ENCODE measurements around the gene MCM9.
A peak's percentile ranks its signal among the peaks of the same experiment; 100 is the strongest.

The MCM9 gene

DNA sequence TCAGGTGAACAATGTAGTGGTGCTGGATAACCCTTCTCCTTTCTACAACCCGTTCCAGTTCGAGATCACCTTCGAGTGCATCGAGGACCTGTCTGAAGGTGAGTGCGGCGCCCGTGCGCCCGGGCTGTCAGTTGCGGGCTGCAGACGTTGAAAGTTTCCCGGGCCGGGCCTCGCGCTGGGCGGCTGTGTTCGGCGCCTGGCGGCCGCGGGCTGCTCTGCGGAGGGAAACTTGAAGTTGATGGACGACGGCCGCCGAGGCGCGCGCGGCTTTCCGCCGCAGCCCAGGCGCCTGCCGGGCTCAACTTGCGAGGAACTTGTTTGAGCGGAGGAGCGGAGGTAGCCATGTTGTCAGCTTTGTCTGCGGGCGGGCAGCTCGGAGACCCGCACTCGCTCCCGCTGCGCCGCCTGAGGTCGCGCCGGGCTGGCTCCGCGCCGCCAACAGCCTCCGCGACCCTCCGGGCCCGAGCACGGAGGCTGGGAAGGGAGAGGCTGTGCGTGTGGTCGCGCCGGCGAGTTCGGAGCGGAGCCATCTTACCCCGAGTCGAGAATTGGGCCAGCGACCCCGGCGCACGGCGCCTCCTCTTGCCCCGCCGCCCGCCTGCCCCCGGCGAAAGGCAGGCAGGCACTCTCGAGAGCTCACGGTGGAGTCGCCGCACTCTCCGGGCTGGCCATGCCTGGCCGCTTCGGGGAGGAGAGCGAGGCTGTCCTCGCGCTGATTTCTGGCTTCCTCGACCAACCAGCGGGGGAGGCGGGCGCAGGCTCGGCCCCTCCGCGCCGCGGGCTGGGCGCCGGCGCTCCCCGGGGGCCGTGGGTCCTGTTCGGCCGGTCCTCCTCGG, 40.3 kb downstream of the MCM9 start:
- TF ChIP-seq, protein P1, sequence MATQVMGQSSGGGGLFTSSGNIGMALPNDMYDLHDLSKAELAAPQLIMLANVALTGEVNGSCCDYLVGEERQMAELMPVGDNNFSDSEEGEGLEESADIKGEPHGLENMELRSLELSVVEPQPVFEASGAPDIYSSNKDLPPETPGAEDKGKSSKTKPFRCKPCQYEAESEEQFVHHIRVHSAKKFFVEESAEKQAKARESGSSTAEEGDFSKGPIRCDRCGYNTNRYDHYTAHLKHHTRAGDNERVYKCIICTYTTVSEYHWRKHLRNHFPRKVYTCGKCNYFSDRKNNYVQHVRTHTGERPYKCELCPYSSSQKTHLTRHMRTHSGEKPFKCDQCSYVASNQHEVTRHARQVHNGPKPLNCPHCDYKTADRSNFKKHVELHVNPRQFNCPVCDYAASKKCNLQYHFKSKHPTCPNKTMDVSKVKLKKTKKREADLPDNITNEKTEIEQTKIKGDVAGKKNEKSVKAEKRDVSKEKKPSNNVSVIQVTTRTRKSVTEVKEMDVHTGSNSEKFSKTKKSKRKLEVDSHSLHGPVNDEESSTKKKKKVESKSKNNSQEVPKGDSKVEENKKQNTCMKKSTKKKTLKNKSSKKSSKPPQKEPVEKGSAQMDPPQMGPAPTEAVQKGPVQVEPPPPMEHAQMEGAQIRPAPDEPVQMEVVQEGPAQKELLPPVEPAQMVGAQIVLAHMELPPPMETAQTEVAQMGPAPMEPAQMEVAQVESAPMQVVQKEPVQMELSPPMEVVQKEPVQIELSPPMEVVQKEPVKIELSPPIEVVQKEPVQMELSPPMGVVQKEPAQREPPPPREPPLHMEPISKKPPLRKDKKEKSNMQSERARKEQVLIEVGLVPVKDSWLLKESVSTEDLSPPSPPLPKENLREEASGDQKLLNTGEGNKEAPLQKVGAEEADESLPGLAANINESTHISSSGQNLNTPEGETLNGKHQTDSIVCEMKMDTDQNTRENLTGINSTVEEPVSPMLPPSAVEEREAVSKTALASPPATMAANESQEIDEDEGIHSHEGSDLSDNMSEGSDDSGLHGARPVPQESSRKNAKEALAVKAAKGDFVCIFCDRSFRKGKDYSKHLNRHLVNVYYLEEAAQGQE (IDR thresholded peaks at IDR 0.05; ENCODE audit: insufficient read depth in 1 of 2, low read depth in 2 of 2, low read length in 2 of 2): no peak
- peak; percentile 43; the same call in 1 of the 2 replicates for TF ChIP-seq POLR2AphosphoS5 (IDR thresholded peaks at IDR 0.05; ENCODE audit: low read depth, low read length)

DNA sequence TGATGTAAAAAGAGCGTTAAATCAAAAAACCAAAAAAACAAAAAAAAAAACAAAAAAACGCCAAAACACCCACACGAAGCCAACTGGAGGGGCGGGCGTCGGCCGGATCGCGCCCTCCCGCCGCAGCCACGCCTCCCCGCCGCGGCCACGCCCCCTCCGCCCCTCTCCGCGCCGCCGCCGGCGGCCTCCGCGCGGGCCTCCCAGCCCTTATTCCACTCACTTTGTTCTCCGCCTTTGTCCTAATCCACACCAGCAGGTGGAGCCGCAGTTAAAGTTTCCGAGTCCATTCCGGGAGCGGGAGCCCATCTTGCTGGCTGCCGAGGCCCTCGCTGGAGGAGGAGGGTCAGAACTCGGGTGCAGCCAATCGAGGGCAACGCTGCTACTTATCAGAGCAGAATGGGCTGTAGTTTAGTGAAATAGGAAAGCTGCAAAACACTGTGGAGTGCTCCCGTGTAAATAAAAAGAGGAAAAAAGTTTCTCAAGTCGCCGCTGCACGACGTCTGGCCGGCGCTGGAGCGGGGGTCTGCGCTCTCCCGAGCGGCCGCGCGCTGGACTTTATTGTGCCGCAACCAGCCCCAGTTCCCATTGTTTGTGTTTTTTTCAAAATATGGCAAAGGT, 41.0 kb downstream of the MCM9 start, which contains the start of gene ASF1A:
ASF1A (plus strand) TSS at position 346 of the 618 bp plus-strand sequence; CDS start at position 608, 262 bp downstream.
- TF ChIP-seq TAF1 (IDR thresholded peaks at IDR 0.05; ENCODE audit: borderline replicate concordance, insufficient read depth, low read length) (peak; percentile 94), SIN3A (IDR thresholded peaks at IDR 0.05; ENCODE audit: borderline replicate concordance, insufficient read depth, low read length) (peak; percentile 12; the same call in 1 of the 2 replicates), POLR2AphosphoS5 (IDR thresholded peaks at IDR 0.05; ENCODE audit: low read depth, low read length) (peak; percentile 97), FOXP2 (optimal IDR thresholded peaks at IDR 0.05; ENCODE audit: borderline replicate concordance, extremely low read depth, extremely low read length, insufficient read depth) (no peak)
- TF ChIP-seq, protein P1 (IDR thresholded peaks at IDR 0.05; ENCODE audit: insufficient read depth in 1 of 2, low read depth in 2 of 2, low read length in 2 of 2): no peak

DNA sequence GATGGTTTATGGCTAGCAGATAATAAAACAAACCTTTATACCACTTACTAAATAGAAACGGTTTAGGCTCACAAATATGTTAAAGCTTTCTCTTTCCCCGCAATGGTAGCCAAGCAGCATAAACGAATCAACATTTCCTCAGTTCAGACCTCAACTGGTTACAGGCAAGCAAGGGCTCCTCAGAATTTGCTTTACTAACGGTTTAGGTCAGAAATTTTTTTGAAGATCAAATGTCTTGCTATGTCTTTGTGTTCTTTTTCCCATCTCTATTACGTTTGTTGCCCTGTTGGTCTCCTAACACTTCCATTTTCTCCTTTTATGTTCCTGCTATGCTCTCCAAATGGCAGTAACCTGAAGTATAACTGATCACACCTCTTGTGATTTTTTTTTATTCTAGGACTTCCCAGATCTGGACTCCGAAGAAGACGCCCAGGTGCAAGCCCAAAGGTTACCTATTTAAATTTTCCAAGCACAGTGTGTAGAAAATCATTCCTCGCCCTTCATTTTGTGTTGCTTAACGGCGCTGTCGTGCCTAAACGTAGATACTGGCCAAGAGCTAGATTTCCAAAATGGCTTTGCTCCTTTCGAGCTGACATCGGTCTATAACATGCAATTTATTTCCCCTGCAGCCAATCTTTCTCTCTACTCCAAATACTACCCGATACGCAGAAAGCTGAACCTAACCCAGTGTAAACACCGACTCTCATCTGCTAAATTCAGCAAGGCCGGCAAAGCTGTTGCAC, 41.7 kb downstream of the MCM9 start:
- TF ChIP-seq FOXP2 (optimal IDR thresholded peaks at IDR 0.05; ENCODE audit: borderline replicate concordance, extremely low read depth, extremely low read length, insufficient read depth): no peak
- TF ChIP-seq, protein P1 (IDR thresholded peaks at IDR 0.05; ENCODE audit: insufficient read depth in 1 of 2, low read depth in 2 of 2, low read length in 2 of 2): no peak
- TF ChIP-seq TAF1 (IDR thresholded peaks at IDR 0.05; ENCODE audit: borderline replicate concordance, insufficient read depth, low read length): no peak
- TF ChIP-seq SIN3A (IDR thresholded peaks at IDR 0.05; ENCODE audit: borderline replicate concordance, insufficient read depth, low read length): no peak
- TF ChIP-seq POLR2AphosphoS5 (IDR thresholded peaks at IDR 0.05; ENCODE audit: low read depth, low read length): no peak

DNA sequence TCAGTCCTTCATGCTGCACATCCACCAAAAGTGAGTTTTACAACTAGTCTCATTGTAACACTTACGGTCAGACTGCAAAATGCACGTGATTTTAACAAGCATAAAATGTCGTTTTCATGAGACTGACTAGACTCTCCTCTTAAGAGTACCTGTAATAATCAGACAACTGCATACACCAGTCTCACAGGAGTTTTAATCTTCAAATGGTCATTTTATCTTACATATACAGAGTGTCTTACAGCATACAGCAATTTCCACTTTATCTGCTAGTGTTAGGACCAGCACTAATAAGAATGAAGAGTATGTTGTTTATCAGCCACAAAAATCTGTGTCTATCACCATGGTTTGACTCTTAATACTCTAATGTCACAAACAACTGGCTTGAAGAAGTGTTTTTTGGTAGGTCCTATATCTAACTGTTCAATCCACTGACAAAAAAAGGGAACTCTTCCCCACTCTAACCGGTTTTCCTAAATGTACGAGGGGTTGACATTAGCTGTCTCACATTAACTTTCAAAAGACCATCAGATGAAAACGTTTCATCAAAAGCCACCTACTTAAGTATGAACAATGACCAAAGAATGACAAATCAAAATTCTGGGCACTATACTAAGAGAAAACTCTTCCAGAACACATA, 42.5 kb downstream of the MCM9 start:
- TF ChIP-seq POLR2AphosphoS5 (IDR thresholded peaks at IDR 0.05; ENCODE audit: low read depth, low read length) (no peak), SIN3A (IDR thresholded peaks at IDR 0.05; ENCODE audit: borderline replicate concordance, insufficient read depth, low read length) (no peak), FOXP2 (optimal IDR thresholded peaks at IDR 0.05; ENCODE audit: borderline replicate concordance, extremely low read depth, extremely low read length, insufficient read depth) (no peak), TAF1 (IDR thresholded peaks at IDR 0.05; ENCODE audit: borderline replicate concordance, insufficient read depth, low read length) (no peak)
- TF ChIP-seq, protein P1 (IDR thresholded peaks at IDR 0.05; ENCODE audit: insufficient read depth in 1 of 2, low read depth in 2 of 2, low read length in 2 of 2): no peak
